HG03097 (cell line): ENCODE measurements around the gene TXNDC2.
"Not testable (repeated sequence)": the region's sequence is repeated elsewhere in the genome, so short reads cannot be mapped to it uniquely, and the experiment has no call there.

Source experiments
- ATAC-seq: cut with Tn5 transposase; IDR thresholded peaks from one replicate; pipeline ENCODE4 v1.9.1; 2021; ENCODE audit not compliant: unreplicated experiment, low FRiP score

TXNDC2 gene

GRCh38 chr18:9878783-9879242, 7.0 kb upstream of the TXNDC2 start:
- no peak for ATAC-seq

GRCh38 chr18:9884090-9884489, 1.7 kb upstream of the TXNDC2 start:
- ATAC-seq, result no peak

DNA sequence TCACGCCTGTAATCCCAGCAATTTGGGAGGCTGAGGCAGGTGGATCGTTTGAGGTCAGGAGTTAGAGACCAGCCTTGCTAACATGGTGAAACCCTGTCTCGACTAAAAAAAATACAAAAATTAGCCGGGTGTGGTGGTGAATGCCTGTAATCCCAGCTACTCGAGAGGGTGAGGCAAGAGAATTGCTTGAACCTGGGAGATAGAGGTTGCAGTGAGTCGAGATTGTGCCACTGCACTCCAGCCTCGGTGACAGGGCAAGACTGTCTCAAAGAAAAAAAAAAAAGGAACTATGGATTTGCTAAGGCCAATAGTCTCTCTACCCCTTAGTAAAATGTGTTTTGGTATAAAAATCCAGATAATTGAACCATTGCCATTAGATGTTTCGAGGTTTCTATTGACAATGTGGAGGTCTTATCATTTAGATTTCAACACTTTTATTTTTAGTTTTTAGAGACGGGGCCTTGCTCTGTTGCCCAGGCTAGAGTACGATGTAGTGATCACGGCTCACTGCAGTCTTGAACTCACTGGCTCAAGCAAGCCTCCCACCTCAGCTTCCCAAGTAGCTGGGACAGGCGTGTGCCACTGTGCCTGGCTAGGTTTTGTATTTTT, 1.1 kb upstream of the TXNDC2 start:
- no peak for ATAC-seq

- no peak for ATAC-seq
Observed at GRCh38 chr18:9886005-9886348, 204 bp downstream of the TXNDC2 start.

DNA sequence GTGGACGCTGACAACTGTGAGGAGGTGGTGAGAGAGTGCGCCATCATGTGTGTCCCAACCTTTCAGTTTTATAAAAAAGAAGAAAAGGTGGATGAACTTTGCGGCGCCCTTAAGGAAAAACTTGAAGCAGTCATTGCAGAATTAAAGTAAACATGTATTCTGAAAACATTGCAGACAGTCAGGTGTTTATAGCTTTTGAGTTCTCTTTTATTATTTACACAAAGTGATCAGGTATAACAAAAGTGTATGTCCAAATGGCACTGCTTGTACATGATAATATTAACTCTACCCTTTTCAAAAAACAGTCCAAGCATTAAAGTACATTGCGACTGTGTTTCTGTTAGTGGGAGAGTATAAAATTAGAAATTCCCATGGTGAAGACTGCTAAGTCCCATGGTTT, 2.2 kb downstream of the TXNDC2 start:
- ATAC-seq, result no peak

DNA sequence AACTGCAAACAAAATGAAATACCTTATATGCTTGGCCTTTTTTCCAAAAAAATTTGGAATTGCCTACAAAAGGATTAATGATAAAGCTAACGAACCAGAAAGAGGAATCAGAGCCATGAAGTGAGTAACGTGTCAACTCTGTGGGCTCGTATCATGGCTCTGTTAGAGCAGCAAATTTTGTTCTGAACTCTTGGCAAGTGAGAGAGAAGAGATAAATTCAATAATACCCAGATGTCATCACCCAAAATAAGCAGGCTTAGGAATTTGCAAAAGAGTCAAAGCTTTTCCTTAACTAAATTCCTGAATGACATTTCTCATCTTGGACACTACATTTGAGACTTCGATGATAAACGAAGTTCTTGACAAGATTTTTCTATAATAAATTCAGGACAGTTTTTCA, 4.4 kb downstream of the TXNDC2 start:
- ATAC-seq, result no peak

- no peak for ATAC-seq
Observed at GRCh38 chr18:9890957-9891356, 5.2 kb downstream of the TXNDC2 start.

DNA sequence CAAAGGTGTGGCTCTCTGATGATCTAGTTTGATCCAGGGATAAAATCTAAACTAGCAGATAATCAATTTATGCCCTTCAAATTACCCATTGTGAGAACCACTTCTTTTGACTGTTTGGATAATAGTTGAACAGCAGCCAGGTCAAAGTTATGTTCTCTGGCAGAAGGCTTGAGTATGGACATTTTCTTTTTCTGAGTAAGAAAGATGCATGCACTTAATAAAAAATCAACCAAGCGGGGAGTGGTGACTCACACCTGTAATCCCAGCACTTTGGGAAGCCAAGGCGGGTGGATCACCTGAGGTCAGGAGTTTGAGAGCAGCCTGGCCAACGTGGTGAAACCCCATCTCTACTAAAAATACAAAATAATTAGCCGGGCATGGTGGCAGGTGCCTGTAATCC, 5.7 kb downstream of the TXNDC2 start:
- not testable (repeated sequence) for ATAC-seq

DNA sequence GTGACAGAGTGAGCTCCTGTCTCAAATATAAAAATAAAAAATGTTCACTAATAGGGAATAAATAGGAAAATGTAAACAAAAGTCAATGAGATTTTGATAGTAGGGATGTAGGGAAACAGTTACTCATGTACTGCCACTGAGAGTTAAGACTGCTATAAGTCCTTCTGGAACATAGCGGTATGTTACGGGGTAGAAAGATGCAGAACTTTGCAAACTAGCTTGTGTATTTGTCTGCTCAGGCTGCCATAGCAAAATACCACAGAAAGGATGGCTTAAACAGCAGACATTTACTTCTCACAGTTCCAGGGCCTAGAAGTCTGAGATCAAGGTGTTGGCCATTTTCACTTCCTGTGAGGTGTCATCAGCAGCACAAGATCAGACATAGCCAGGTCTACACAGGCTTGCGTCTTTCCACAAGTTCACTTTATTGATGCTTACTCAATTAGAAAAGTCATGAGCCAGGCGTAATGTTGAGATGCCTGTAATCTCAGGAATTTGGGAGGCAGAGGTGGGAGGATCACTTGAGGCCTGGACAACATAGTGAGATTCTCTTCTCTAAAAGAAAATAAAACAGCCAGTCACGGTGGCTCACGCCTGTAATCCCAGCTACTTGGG, 8.8 kb downstream of the TXNDC2 start:
- ATAC-seq, result no peak

DNA sequence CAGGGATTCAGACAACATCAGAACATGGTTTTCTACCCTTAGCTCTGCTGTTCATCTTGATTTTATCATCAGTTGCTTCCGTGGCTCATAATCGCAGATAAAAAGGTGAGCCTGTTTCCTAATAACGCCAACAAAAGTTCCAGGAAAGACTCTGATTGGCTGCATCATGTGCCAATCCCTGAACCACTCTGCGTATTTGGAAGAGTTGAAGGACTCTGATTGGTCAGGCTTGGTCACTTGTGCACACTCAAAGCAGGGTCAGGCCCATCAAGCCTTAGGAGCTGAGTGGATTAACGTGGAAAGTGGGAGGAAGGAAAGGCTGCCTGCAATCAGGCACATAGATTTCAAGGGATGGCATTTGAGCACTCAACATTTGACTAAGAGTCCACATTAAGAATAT, 11.4 kb downstream of the TXNDC2 start:
- ATAC-seq, result no peak

DNA sequence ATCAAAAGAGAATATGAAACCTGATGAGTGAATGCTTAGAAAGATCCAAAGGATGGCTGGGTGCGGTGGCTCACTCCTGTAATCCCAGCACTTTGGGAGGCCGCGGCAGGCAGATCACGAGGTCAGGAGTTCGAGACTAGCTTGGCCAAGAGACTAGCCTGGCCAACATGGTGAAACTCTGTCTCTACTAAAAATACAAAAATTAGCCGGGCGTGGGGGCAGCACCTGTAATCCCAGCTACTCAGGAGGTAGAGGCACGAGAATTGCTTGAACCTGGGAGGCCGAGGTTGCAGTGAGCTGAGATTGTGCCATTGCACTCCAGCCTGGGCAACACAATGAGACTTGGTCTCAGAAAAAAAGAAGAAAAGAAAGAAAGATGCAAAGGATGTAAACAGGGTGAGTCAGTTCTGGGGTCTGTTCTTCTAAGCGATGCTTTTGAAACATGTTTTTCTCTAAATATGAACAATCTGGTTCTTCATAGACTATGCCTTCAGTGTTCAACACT, 12.1 kb downstream of the TXNDC2 start:
- not testable (repeated sequence) for ATAC-seq

DNA sequence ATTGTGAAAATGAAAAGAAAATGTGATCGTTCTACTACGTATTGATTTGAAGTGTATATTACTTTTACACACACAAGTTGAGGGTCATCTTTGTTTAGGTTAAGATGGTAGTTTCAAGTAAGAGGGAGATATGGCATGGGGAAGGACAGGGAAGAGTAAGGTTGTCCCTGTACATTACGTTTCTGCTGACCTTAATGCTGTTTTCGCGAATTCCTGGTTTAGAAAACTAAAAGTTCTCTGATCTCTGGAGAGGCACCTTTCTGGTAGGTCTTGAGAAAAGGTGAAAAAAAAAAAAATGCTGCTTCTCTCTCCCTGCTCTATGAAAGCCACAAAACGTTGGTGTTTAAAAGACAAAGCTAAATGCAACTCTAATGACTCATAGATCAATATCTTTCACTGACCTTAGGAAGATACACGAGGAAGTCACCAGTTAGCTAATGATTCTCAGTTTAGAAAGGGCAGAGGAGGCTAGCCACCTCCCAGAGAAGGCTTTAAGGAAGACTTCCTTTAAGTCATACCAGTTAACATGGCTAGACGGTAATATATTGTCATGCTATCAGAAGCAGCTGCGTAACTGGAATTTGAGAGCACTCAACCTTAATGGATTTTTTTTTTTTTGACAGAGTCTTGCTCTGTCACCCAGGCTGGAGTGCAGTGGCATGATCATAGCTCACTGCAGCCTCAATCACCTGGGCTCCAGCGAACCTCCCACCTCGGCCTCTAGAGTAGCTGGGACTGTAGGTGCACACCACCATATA, 13.2 kb downstream of the TXNDC2 start:
- ATAC-seq, result no peak

- not testable (repeated sequence) for ATAC-seq
Observed at GRCh38 chr18:9899550-9899930, 13.8 kb downstream of the TXNDC2 start.

GRCh38 chr18:9900699-9901098, 14.9 kb downstream of the TXNDC2 start:
- no peak for ATAC-seq

GRCh38 chr18:9901377-9901776, 15.6 kb downstream of the TXNDC2 start:
- ATAC-seq, result no peak

GRCh38 chr18:9902264-9902663, 16.5 kb downstream of the TXNDC2 start:
- not testable (repeated sequence) for ATAC-seq

- ATAC-seq, result no peak
Observed at GRCh38 chr18:9902832-9903231, 17.1 kb downstream of the TXNDC2 start.

DNA sequence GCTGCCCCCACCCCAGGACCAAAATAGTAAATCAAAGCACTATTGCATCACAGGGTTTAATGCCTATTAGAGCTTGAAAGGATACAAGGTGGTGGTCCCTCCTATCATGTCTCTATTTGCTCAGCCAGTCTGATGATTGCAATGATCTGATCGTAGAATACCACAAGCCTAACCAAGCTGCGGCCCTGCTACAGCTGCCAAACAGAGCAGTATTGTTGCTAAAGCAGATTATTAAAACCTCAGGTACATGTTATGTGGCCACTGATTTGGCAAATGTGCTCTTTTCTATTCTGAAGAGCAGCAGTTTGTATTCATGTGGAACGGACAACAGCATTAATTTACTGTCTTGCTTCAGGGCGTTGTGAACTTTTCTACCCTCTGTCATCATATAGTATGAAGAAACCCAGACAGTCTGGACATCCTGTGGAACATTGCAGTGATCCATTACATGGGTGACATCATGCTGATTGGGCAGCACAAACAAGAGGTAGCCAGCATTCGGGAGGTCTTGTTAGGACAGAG, 19.7 kb downstream of the TXNDC2 start:
- ATAC-seq, result no peak

- no peak for ATAC-seq
Observed at GRCh38 chr18:9906481-9906880, 20.7 kb downstream of the TXNDC2 start.

DNA sequence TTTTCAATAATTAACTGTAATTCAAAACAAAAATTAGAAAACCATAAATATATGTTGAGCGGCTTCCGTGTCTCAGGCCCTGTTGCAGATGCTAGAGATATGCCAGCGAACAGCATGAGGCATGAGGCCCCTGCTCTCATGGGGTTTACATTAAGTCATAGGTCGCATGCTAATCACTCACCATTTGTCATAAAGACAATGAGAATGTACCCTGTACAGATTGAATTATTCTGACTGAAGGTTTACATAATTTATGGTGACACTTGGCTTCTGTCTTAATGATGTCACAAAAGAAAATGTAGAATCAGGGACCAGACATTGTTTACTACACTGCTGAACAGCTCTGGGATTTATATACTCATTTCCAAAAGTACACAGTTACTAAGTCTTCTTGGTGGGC, 22.1 kb downstream of the TXNDC2 start:
- no peak for ATAC-seq

DNA sequence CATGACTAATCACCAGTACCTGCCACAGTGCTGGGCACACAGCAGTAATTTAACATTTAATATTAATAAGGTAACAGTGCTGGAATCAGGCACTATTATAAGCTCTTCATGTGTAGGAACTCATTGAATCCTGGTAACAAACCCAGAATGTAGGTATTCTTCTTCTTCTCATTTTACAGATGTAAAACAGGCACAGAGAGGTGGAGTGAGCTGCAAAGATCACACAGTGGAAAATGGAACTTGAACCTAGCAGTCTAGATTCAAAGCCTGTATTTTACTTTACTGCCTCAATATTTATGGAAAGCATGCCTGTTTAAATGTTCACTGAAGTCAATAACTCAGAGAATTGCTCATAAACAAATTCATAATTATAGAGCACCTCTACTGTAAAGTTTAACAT, 24.3 kb downstream of the TXNDC2 start:
- ATAC-seq, result no peak

GRCh38 chr18:9910661-9911060, 24.9 kb downstream of the TXNDC2 start:
- ATAC-seq, result no peak
